HUES64 (cell line): ENCODE measurements around the gene FAM200B.

Source experiments
- H3K27ac ChIP-seq: 2 replicates; pipeline ENCODE4 v1.7.0; 2013; ENCODE audit warnings: low read depth, low read length, inconsistent platforms
- H3K27me3 ChIP-seq: 2 replicates; pipeline ENCODE4 v1.6.1; 2013; ENCODE audit warnings: mild to moderate bottlenecking, low read length; ENCODE audit not compliant: insufficient read depth
- H3K36me3 ChIP-seq: 2 replicates; pipeline ENCODE4 v1.6.1; 2013; ENCODE audit warnings: mild to moderate bottlenecking, low read length; ENCODE audit not compliant: insufficient read depth
- H3K4me1 ChIP-seq: 2 replicates; pipeline ENCODE4 v1.6.1; 2013; ENCODE audit warnings: mild to moderate bottlenecking, low read length, moderate library complexity; ENCODE audit not compliant: insufficient read depth
- H3K4me3 ChIP-seq: 2 replicates; pipeline ENCODE4 v1.5.1; 2013; ENCODE audit warnings: mild to moderate bottlenecking, low read length, moderate library complexity
- H3K9ac ChIP-seq: 2 replicates; pipeline ENCODE4 v1.6.1; 2013; ENCODE audit warnings: mild to moderate bottlenecking, low read depth, low read length
- H3K9me3 ChIP-seq: 2 replicates; pipeline ENCODE4 v1.6.1; 2013; ENCODE audit warnings: low read depth, low read length; ENCODE audit not compliant: insufficient read depth
- WGBS: fragments of 150-250, 120-280 bp; methylation state at CpG from one replicate; pipeline ENCODE4 v1.1.7; 2013; ENCODE audit warnings: missing lambda C conversion rate; 5-methylcytosine and 5-hydroxymethylcytosine counted together

FAM200B gene

GRCh38 chr4:15654593-15655222 is 26.9 kb upstream of the FAM200B start:
- H3K27me3 ChIP-seq, result no peaks in the 10 kb centered on the region
- peak overlapping the region; percentile 90 for H3K27ac ChIP-seq
- peak overlapping the region; percentile 76 for H3K4me3 ChIP-seq
- H3K9me3 ChIP-seq, result no peaks in the 10 kb centered on the region
- under 1% methylated on average over 66 of the region's 66 CpGs for WGBS
- peaks cover 39% of the 10 kb centered on the region for H3K4me1 ChIP-seq
- peaks cover 15% of the 10 kb centered on the region; the same call in 1 of the 2 replicates for H3K36me3 ChIP-seq
- peak overlapping the region; percentile 99 for H3K9ac ChIP-seq

- peak within 1 kb of the TSS; percentile 99 for H3K9ac ChIP-seq
- no peaks in the 10 kb centered on the region for H3K9me3 ChIP-seq
- peak within 1 kb of the TSS; percentile 76 for H3K4me3 ChIP-seq
- no peaks in the 10 kb centered on the region for H3K27me3 ChIP-seq
- H3K4me1 ChIP-seq, result peaks cover 34% of the 10 kb centered on the region
- H3K36me3 ChIP-seq, result peaks cover 15% of the 10 kb centered on the region; the same call in 1 of the 2 replicates
- H3K27ac ChIP-seq, result peak within 1 kb of the TSS; percentile 98
- WGBS, result 12% methylated on average over 84 of the region's 85 CpGs
Observed at GRCh38 chr4:15655223-15656037, 26.2 kb upstream of the FAM200B start, which contains the start of gene FBXL5. FBXL5 (minus strand) TSS chr4:15655357; CDS start chr4:15655287, 70 bp downstream.

GRCh38 chr4:15656038-15656470 is 25.6 kb upstream of the FAM200B start:
- peak overlapping the region; percentile 98 for H3K27ac ChIP-seq
- H3K4me1 ChIP-seq, result peaks cover 34% of the 10 kb centered on the region
- H3K4me3 ChIP-seq, result peak overlapping the region; percentile 76
- H3K36me3 ChIP-seq, result peaks cover 15% of the 10 kb centered on the region; the same call in 1 of the 2 replicates
- H3K9me3 ChIP-seq, result no peaks in the 10 kb centered on the region
- H3K9ac ChIP-seq, result peak overlapping the region; percentile 99
- H3K27me3 ChIP-seq, result no peaks in the 10 kb centered on the region
- 78% methylated on average over 12 of the region's 12 CpGs for WGBS

GRCh38 chr4:15657366-15657765 is 24.3 kb upstream of the FAM200B start:
- H3K36me3 ChIP-seq, result peaks cover 19% of the 10 kb centered on the region; the same call in 1 of the 2 replicates
- no peaks in the 10 kb centered on the region for H3K9me3 ChIP-seq
- no peak overlapping the region for H3K9ac ChIP-seq
- no peak overlapping the region for H3K27ac ChIP-seq
- peaks cover 27% of the 10 kb centered on the region for H3K4me1 ChIP-seq
- H3K27me3 ChIP-seq, result no peaks in the 10 kb centered on the region
- no peak overlapping the region for H3K4me3 ChIP-seq

- Histone ChIP-seq H3K36me3 (peaks cover 19% of the 10 kb centered on the region; the same call in 1 of the 2 replicates), H3K4me3 (no peak overlapping the region), H3K9ac (no peak overlapping the region), H3K9me3 (no peaks in the 10 kb centered on the region), H3K4me1 (peaks cover 19% of the 10 kb centered on the region), H3K27ac (no peak overlapping the region), H3K27me3 (no peaks in the 10 kb centered on the region)
- WGBS, result 85% methylated on average over 4 of the region's 4 CpGs
Observed at GRCh38 chr4:15658136-15658770, 23.4 kb upstream of the FAM200B start.

- Histone ChIP-seq H3K4me1 (peaks cover 13% of the 10 kb centered on the region), H3K9ac (no peak overlapping the region), H3K27me3 (no peaks in the 10 kb centered on the region), H3K27ac (no peak overlapping the region), H3K4me3 (no peak overlapping the region), H3K9me3 (no peaks in the 10 kb centered on the region), H3K36me3 (peaks cover 19% of the 10 kb centered on the region; the same call in 1 of the 2 replicates)
- WGBS, result 100% methylated on average over 2 of the region's 2 CpGs
Observed at GRCh38 chr4:15658781-15659180, 22.8 kb upstream of the FAM200B start.

GRCh38 chr4:15659768-15660570 is 21.7 kb upstream of the FAM200B start:
- no peak overlapping the region for H3K27ac ChIP-seq
- WGBS, result 87% methylated on average over 5 of the region's 5 CpGs
- H3K4me1 ChIP-seq, result peaks cover 8% of the 10 kb centered on the region

GRCh38 chr4:15665753-15666365 is 15.8 kb upstream of the FAM200B start:
- WGBS, result 95% methylated on average over 2 of the region's 3 CpGs

More at GRCh38 chr4:15659768-15660570, 21.7 kb upstream of the FAM200B start:
- no peaks in the 10 kb centered on the region for H3K9me3 ChIP-seq
- no peak overlapping the region for H3K4me3 ChIP-seq
- no peak overlapping the region for H3K9ac ChIP-seq
- no peaks in the 10 kb centered on the region for H3K27me3 ChIP-seq
- peaks cover 19% of the 10 kb centered on the region; the same call in 1 of the 2 replicates for H3K36me3 ChIP-seq

GRCh38 chr4:15667006-15667405 is 14.6 kb upstream of the FAM200B start:
- 93% methylated on average over 3 of the region's 4 CpGs for WGBS
- H3K27me3 ChIP-seq, result no peaks in the 10 kb centered on the region
- H3K36me3 ChIP-seq, result peaks cover 44% of the 10 kb centered on the region
- H3K4me1 ChIP-seq, result no peaks in the 10 kb centered on the region
- no peak overlapping the region for H3K9ac ChIP-seq
- no peak overlapping the region for H3K27ac ChIP-seq
- H3K4me3 ChIP-seq, result no peak overlapping the region
- H3K9me3 ChIP-seq, result no peaks in the 10 kb centered on the region

More at GRCh38 chr4:15665753-15666365, 15.8 kb upstream of the FAM200B start:
- H3K27me3 ChIP-seq, result no peaks in the 10 kb centered on the region
- H3K4me1 ChIP-seq, result no peaks in the 10 kb centered on the region
- H3K36me3 ChIP-seq, result peaks cover 38% of the 10 kb centered on the region
- H3K27ac ChIP-seq, result no peak overlapping the region
- H3K9ac ChIP-seq, result no peak overlapping the region
- no peak overlapping the region for H3K4me3 ChIP-seq
- H3K9me3 ChIP-seq, result no peaks in the 10 kb centered on the region
